GM21526 (cell line): ENCODE results near the gene CERK.

Source experiments
- ATAC-seq: cut with Tn5 transposase; IDR thresholded peaks from one replicate; pipeline ENCODE4 v1.9.1; 2021; ENCODE audit warnings: moderate library complexity; ENCODE audit not compliant: unreplicated experiment, low FRiP score

CERK gene

GRCh38 chr22:46703996-46704370 is 34.1 kb downstream of the CERK start:
- no peak for ATAC-seq

GRCh38 chr22:46703171-46703995 is 34.7 kb downstream of the CERK start:
- no peak for ATAC-seq

DNA sequence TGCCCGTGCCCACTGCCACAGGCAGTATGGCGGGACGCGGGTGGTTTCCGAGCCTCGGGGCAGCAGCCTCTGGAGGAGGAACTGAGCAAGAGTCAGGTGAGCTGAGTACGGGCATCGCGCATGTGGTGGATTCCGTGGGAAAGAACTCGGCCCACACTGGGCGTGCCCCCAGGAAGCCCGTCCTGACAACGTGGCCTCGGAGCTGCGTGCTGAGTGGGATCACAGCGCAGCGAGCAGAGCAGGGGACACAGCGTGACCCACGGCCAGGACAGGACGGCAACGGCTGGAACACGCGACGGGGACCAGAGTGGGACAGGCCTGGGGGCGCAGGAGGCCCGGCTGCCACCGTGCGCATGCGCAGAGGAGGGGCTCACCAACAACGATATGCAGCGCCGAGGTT is 36.8 kb downstream of the CERK start:
- no peak for ATAC-seq

GRCh38 chr22:46699091-46699490 is 39.0 kb downstream of the CERK start:
- ATAC-seq, result no peak

GRCh38 chr22:46697811-46698515 is 40.1 kb downstream of the CERK start:
- no peak for ATAC-seq

DNA sequence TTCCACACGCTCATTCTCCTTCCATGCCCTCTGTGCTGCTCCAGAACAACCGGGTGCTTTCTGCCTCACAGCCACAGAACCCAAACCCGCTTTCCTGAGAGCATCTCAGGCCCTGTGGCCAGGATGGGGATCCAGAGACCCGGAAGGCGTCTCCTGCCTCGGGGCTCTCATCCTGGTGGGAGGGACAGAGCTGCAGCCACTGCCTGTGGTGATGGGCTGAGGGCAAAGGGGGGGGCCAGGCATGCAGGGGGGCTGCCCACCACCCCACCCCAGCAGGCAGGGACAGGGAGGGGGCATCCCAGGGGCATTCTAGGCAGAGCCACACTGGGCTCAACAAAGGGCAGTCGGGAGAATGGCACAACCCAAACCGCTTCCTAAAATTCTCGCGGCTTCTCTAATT is 41.4 kb downstream of the CERK start:
- ATAC-seq, result no peak

DNA sequence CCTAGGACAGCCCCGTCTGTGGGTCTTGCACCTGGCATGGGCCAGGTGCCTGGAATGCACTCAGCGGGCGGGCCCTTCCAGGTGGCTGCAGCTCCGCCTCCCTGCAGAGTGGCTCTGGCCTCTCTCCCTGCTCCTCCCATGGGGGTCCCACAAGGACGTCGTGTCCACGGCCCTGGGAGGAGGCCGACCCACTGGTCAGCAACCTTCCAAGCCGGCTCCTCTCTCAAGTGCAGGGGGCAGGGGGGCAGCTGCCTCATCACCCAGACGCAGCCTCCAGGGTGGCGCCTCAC is 41.9 kb downstream of the CERK start:
- ATAC-seq, result no peak

DNA sequence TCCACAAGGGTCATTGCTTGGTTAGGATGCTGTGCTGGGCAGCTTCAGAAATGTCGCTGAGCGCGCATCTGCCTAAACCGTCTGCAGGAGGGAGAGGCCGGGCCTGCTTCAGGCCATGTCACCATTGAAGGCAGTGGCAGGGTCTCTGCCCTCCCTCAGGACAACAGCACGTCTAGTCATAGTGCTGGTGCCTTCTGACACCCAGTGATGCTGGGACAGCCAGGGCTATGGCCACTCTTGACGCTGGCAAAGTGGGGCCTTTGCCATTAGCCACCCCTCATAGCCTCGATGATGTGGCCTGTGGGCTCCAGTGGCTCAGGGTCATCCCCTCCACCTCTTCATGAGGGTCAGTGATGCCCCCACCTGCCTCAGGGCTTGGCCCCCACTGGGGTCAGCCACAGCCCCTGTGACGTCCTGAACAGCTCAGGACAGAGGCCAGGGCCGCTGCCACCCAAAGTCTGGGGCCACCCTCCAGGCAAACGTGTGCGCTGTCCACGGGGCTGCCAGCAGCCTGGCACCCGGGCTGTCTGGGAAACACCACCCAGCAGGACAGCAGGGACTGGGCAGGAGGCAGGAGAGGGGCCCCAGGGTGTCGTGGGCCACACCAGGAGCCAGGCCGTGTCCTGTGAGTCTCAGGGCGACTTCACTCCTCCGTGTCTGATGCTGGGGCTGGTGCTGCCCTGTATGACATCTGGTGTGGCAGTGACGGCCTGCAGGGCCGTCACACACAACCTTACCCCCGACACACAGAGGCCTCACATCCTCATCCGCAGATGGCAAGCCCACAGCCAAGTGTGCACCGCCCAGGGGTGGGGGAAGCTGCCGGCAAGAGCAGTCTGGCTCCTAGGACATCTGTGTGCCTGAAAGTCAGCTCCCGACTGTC is 42.5 kb downstream of the CERK start:
- no peak for ATAC-seq

DNA sequence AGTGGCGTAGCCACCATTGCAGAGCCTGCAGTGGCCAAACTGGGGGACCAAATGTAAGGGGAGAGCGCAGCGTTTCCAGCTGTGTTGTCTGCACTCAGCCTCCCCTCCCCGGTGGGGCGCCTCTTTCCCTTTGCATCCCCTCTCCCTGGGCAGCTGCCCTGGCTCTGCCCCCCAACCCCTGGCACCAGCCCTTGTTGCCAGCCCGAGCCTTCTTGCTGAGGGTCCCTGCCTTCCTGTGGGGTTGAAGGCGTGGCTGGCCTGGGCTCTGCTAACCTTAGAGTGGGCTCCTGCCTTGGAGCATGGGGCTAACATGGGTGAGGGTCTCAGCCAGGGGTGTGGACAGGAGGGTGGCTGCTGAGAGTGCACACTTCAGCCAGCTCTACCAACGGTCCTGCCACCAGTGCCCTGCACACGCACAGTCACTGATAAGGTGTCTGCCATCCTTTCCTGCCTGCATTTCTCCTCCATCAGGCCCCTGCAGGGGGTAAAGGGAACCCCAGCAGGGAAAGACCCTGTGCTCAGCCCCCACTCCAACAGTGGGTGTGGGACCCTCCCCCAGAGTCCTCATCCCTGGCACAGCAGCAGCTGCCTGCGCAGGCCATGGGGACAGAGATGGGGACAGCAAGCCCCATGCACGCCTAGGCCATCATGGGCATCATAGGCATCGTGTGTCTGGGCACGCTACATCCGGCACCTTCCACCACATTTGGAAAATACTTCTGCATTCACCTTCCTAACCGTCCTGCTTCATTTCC is 43.5 kb downstream of the CERK start:
- no peak for ATAC-seq

- no peak for ATAC-seq
Observed at GRCh38 chr22:46693634-46694415, 44.2 kb downstream of the CERK start.

DNA sequence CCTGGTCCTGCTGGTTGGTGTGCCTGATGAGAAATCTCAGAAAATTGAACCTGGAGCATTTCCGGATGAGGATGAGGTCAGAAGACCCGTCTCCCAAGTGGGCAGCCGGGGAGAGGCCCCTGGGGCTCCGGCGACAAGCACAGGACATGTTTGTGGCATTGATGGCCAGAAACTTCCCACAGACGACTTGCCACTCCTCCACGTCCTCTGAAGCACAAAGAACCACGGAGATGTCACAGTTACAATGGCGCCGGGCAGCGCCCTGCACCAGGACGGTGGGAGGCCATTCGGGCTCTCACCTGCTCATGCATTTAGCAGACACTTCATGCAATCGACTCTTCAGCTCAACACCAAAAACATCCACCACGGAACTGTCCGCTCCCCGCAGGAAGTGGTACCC is 46.5 kb downstream of the CERK start:
- ATAC-seq, result no peak

GRCh38 chr22:46690146-46690545 is 47.9 kb downstream of the CERK start:
- no peak for ATAC-seq

- no peak for ATAC-seq
Observed at GRCh38 chr22:46688949-46689348, 49.1 kb downstream of the CERK start.

- no peak for ATAC-seq
Observed at GRCh38 chr22:46687460-46687859, 50.6 kb downstream of the CERK start.

GRCh38 chr22:46687048-46687444 is 51.0 kb downstream of the CERK start:
- ATAC-seq, result no peak

- no peak for ATAC-seq
Observed at GRCh38 chr22:46686221-46687047, 51.6 kb downstream of the CERK start.

DNA sequence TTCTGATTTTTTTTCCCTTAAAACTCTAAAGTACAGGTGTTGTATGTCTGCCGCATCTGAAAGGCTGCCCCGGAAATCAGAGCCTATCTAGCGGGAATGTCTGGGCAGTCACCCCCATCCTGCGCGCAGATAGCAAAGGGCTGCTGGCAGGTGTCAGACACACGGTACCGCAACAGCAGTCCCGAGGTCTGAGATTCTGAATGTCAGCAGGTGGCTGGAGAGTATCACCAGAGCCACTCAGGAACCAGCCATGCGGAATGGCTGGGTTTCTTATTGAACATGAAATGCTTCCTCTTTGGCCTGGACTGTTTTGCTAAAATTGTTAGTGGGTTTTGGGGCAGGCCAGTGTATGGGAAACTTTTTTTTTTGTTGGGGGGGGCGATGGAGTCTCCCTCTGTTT is 53.3 kb downstream of the CERK start:
- no peak for ATAC-seq

DNA sequence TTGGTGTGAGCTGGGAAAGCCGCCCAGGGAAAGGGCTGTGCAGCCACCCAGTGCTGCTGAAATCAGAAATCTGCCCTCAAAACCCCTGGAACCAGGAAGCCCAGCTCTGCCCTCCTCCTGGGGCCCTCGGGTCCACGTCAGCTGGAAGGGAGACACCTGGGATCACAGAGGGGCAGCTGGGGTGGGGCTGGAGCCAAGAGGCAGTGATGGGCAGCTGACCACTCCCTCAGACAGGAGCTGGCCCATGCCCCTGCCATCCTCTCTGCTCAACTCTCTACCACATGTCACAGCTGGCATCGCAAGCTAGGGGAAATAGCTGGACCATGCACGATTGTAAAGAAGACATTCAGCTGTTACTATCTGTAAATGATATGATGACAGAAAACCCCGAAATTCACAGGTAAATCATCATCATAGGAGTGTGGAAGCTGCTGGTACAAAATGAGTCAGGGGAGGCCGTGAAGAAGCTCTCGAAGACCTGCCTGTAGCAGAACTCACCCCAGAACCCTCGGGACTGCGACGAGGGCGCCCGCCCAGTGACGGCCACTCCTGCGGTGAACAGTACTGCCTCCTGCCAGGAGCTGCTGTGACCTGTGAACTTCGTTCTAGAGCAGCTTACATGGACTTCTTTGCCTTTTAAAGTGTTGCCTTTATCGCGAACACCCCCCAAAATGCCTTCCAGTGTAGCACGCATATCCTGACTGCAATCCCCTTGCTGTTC is 55.9 kb downstream of the CERK start:
- no peak for ATAC-seq
